Stomach smooth muscle (tissue), 2 donors: ENCODE measurements around the gene MYBPC2.

Experiments
- H3K27ac ChIP-seq: one replicate; pipeline ENCODE4 v1.7.0; 2013; ENCODE audit warnings: mild to moderate bottlenecking, low read length, inconsistent platforms
- H3K27me3 ChIP-seq, 2 donors: one replicate each; pipeline ENCODE4 v1.7.0; 2013; ENCODE audit warnings: low read length in 2 of 2; ENCODE audit not compliant: insufficient read depth in 2 of 2, control insufficient read depth in 1 of 2
- H3K36me3 ChIP-seq, 2 donors: one replicate each; pipeline ENCODE4 v1.7.0; 2013; ENCODE audit warnings: low read length in 2 of 2; ENCODE audit not compliant: control insufficient read depth in 2 of 2, insufficient read depth in 2 of 2
- H3K4me1 ChIP-seq: one replicate; pipeline ENCODE4 v1.7.0; 2013; ENCODE audit warnings: low read length; ENCODE audit not compliant: control insufficient read depth, insufficient read depth
- H3K4me3 ChIP-seq, 2 donors: one replicate each; pipeline ENCODE4 v1.7.0; 2013; ENCODE audit warnings: low read length in 2 of 2
- H3K9ac ChIP-seq, 2 donors: one replicate each; pipeline ENCODE4 v1.7.0; 2013; ENCODE audit warnings: low read length in 2 of 2, mild to moderate bottlenecking in 1 of 2
- H3K9me3 ChIP-seq, 2 donors: one replicate each; pipeline ENCODE4 v1.7.0; 2013; ENCODE audit warnings: low read length in 2 of 2; ENCODE audit not compliant: control insufficient read depth in 2 of 2
- donor health status: healthy.
- donor health status: Pancreatic carcinoma.

MYBPC2 gene

GRCh38 chr19:50505856-50506611, 73.3 kb downstream of the MYBPC2 start:
- Histone ChIP-seq H3K27me3 (no peaks in the 10 kb centered on the region), H3K4me1 (peaks cover 12% of the 10 kb centered on the region), H3K27ac (no peak overlapping the region), H3K4me3 (no peak overlapping the region), H3K9ac (no peak overlapping the region), H3K9me3 (no peaks in the 10 kb centered on the region), H3K36me3 (no peaks in the 10 kb centered on the region)

DNA sequence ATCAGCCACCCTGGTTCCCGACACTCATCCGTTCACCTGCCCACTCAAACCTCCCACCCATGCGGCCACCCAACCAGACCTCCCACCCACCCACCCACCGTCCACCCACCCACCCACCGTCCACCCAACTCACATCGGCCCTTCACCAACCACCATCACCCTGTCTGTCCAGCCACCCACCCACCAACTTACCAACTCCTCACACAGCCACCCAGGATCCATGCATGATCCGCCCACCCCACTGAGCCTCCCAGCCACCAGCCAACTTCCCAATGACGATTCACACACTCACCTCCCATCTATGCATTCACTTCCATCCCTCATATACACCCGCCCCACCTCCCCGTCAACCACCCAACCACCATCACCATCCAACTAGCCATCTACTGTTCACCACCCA, 74.0 kb downstream of the MYBPC2 start:
- no peaks in the 10 kb centered on the region for H3K36me3 ChIP-seq
- no peak overlapping the region for H3K4me3 ChIP-seq
- H3K9me3 ChIP-seq = no peaks in the 10 kb centered on the region
- no peak overlapping the region for H3K27ac ChIP-seq
- H3K27me3 ChIP-seq = no peaks in the 10 kb centered on the region
- no peak overlapping the region for H3K9ac ChIP-seq
- peaks cover 12% of the 10 kb centered on the region for H3K4me1 ChIP-seq

GRCh38 chr19:50507376-50507775, 74.7 kb downstream of the MYBPC2 start:
- Histone ChIP-seq H3K27me3 (no peaks in the 10 kb centered on the region), H3K36me3 (no peaks in the 10 kb centered on the region), H3K27ac (no peak overlapping the region), H3K9ac (no peak overlapping the region), H3K4me1 (peaks cover 12% of the 10 kb centered on the region), H3K4me3 (no peak overlapping the region), H3K9me3 (no peaks in the 10 kb centered on the region)

DNA sequence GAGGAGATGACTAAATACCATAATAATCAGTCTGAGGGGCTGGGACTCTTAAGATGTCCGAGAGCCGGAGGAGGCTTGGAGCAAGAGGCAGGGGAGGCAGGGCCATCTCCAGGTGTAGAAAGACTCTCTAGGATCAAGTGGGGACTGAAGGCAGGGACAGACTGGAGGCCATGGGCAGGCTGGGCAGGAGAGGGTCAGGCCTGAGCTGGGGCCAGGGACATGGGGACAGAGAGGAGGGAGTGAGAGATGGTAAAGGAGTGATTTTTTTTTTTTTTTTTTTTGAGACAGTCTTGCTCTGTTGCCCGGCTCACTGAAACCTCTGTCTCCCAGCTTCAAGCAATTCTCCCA, 76.1 kb downstream of the MYBPC2 start:
- Histone ChIP-seq H3K27me3 (no peaks in the 10 kb centered on the region), H3K4me3 (no peak overlapping the region), H3K4me1 (peaks cover 12% of the 10 kb centered on the region), H3K27ac (no peak overlapping the region), H3K9ac (no peak overlapping the region), H3K9me3 (no peaks in the 10 kb centered on the region), H3K36me3 (no peaks in the 10 kb centered on the region)

DNA sequence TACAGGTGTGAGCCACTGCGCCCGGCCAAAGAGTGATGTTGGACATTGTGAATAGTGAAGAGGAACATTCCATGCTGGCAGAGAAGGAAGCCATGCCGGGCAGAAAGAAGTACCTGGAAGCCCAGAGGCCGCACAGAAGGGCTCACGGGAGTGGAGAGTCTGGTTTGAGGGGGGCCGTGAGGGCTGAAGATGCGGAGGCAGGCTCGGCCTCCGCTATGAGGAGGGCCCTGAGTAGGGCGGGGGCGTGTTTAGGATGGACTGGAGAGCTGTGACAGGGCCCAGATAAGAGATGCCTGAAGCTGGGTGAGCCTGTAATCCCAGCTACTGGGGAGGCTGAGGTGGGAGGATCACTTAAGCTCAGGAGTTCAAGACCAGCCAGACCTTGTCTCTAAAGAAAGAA, 76.7 kb downstream of the MYBPC2 start:
- Histone ChIP-seq H3K9ac (no peak overlapping the region), H3K36me3 (no peaks in the 10 kb centered on the region), H3K27me3 (peaks cover 0 to 2% of the 10 kb centered on the region in 2 donors), H3K4me1 (peaks cover 12% of the 10 kb centered on the region), H3K9me3 (no peaks in the 10 kb centered on the region), H3K27ac (no peak overlapping the region), H3K4me3 (no peak overlapping the region)

DNA sequence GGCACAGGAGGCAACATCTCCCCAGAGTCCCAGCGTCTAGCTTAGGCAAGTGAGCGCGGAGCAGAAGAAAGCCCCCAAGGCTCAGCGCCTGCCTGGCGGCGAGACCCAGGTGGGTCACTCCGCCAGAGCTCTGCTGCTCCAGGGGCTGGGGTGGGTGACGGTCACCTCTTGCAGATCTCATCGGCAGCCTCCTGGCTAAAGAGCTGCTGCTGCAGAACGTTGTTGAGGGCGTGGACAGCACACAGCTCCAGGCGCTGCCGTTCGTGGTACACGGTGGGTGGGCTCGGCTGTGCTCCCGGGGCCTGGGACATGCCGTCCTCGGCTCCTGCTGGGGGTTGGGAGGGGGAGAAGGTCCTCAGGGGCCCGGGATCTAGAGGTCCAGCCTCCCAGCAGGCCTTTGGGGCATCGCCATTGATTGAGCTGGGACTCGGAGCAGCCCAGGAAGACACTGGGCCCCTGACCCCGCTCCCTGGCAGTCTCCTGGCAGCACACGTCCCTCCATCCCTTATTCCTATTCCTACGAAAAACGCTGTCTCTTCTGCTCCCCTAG, 77.5 kb downstream of the MYBPC2 start:
- Histone ChIP-seq H3K27ac (no peak overlapping the region), H3K9ac (peak overlapping the region; percentile 70 to 82), H3K4me3 (peak overlapping the region; percentile 75 to 87), H3K4me1 (peaks cover 12% of the 10 kb centered on the region), H3K9me3 (no peaks in the 10 kb centered on the region), H3K27me3 (peaks cover 0 to 3% of the 10 kb centered on the region in 2 donors), H3K36me3 (no peaks in the 10 kb centered on the region)

- peak overlapping the region; percentile 75 to 87 for H3K4me3 ChIP-seq
- H3K27ac ChIP-seq = peak overlapping the region; percentile 24
- peaks cover 0 to 3% of the 10 kb centered on the region in 2 donors for H3K27me3 ChIP-seq
- no peaks in the 10 kb centered on the region for H3K36me3 ChIP-seq
- no peaks in the 10 kb centered on the region for H3K9me3 ChIP-seq
- peak overlapping the region; percentile 70 to 82 for H3K9ac ChIP-seq
- H3K4me1 ChIP-seq = peaks cover 12% of the 10 kb centered on the region
Observed at GRCh38 chr19:50510700-50511068, 78.0 kb downstream of the MYBPC2 start.

DNA sequence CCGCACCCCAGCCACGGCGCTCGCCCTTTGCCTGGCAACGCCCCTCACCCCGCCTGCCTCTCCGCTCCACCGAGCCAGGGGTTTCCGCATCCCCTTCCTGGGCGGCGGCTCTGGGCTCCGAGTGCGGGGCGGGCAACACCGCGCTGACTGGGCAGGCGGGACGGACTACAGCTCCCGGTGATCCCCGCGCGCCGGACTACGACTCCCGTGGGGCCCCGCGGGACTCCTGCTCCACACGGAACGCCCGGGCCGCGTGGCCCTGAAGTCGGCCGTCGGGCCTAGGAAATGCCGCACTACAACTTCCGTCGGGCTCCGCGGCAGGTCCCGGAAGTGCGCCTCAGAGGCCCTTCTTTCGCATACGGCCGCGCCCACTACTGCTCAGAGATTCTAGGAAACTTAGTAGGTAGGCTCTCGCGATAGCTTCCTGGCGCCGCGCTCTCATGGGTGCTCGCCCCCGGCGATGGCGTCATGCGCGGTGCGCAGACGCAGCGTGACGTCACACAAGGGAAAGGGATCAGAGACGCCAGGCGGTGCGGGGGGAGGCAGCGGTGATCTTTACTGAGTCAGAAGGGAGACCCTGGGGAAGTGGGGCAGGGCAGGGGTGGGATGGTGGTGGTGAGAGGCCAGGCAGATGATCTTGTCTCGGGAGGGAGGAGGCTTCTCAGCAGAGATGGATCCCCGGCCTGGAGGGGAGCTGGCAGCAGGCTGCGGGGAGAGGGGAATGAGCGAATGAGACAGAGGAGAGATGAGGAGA, 78.6 kb downstream of the MYBPC2 start, which contains the start of gene JOSD2:
TSS of gene JOSD2 (minus strand) at position 123 of the 754 bp plus-strand sequence. CDS start 760 bp downstream, outside the sequence.
- H3K27ac ChIP-seq = peak within 1 kb of the TSS; percentile 58
- H3K9me3 ChIP-seq = no peaks in the 10 kb centered on the region
- peak within 1 kb of the TSS; percentile 74 to 82 for H3K9ac ChIP-seq
- H3K4me3 ChIP-seq = peak within 1 kb of the TSS; percentile 75 to 87
- no peaks in the 10 kb centered on the region for H3K36me3 ChIP-seq
- H3K27me3 ChIP-seq = peaks cover 0 to 3% of the 10 kb centered on the region in 2 donors
- H3K4me1 ChIP-seq = peaks cover 12% of the 10 kb centered on the region

- H3K36me3 ChIP-seq = no peaks in the 10 kb centered on the region
- no peak overlapping the region for H3K9ac ChIP-seq
- no peaks in the 10 kb centered on the region for H3K9me3 ChIP-seq
- H3K27ac ChIP-seq = no peak overlapping the region
- no peak overlapping the region for H3K4me3 ChIP-seq
- peaks cover 12% of the 10 kb centered on the region for H3K4me1 ChIP-seq
- peaks cover 0 to 3% of the 10 kb centered on the region in 2 donors for H3K27me3 ChIP-seq
Observed at GRCh38 chr19:50512112-50512998, 79.7 kb downstream of the MYBPC2 start.

DNA sequence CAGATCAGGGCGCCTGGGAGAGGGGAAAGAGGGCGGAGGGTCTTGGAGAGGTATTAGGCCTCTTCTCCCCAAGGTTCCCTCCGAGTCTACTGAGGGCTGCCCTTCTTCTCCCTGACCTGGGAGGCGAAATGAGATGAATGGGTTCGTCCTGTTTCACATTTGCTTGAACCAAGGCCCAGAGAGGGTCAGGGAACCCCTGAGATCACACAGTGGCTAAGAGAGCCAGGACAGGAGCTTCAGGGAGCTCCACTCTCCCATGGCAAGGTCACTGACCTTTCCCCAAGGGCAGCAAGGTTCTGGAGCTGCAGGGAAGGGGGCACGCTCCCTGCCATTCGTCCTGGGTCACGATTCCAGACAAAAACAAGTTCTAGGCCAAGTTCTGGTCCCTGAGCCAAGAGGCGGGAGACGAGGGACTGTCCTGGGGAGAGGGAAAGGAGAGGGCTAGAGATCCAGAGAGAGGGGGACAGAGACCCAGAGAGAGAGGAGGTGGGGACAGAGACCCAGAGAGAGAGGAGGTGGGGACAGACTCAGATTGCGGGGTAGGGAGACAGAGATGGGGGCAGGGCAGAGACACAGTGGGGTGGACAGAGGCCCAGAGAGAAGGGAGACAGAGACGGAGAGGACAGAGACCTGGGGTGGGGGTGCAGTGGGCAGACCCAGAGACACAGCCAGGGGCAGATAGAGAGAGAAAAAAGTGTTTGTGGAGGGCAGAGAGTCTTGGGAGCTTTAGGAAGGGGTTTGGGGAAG, 80.5 kb downstream of the MYBPC2 start:
- H3K27me3 ChIP-seq = peaks cover 0 to 3% of the 10 kb centered on the region in 2 donors
- H3K9me3 ChIP-seq = no peaks in the 10 kb centered on the region
- no peaks in the 10 kb centered on the region for H3K36me3 ChIP-seq
- no peak overlapping the region for H3K4me3 ChIP-seq
- peaks cover 12% of the 10 kb centered on the region for H3K4me1 ChIP-seq
- no peak overlapping the region for H3K9ac ChIP-seq
- H3K27ac ChIP-seq = no peak overlapping the region
